ENCODE results near the gene BUB1B.
"Not testable (repeated sequence)": the region's sequence is repeated elsewhere in the genome, so short reads cannot be mapped to it uniquely, and the experiment has no call there.

Gene BUB1B, protein sequence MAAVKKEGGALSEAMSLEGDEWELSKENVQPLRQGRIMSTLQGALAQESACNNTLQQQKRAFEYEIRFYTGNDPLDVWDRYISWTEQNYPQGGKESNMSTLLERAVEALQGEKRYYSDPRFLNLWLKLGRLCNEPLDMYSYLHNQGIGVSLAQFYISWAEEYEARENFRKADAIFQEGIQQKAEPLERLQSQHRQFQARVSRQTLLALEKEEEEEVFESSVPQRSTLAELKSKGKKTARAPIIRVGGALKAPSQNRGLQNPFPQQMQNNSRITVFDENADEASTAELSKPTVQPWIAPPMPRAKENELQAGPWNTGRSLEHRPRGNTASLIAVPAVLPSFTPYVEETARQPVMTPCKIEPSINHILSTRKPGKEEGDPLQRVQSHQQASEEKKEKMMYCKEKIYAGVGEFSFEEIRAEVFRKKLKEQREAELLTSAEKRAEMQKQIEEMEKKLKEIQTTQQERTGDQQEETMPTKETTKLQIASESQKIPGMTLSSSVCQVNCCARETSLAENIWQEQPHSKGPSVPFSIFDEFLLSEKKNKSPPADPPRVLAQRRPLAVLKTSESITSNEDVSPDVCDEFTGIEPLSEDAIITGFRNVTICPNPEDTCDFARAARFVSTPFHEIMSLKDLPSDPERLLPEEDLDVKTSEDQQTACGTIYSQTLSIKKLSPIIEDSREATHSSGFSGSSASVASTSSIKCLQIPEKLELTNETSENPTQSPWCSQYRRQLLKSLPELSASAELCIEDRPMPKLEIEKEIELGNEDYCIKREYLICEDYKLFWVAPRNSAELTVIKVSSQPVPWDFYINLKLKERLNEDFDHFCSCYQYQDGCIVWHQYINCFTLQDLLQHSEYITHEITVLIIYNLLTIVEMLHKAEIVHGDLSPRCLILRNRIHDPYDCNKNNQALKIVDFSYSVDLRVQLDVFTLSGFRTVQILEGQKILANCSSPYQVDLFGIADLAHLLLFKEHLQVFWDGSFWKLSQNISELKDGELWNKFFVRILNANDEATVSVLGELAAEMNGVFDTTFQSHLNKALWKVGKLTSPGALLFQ

DNA sequence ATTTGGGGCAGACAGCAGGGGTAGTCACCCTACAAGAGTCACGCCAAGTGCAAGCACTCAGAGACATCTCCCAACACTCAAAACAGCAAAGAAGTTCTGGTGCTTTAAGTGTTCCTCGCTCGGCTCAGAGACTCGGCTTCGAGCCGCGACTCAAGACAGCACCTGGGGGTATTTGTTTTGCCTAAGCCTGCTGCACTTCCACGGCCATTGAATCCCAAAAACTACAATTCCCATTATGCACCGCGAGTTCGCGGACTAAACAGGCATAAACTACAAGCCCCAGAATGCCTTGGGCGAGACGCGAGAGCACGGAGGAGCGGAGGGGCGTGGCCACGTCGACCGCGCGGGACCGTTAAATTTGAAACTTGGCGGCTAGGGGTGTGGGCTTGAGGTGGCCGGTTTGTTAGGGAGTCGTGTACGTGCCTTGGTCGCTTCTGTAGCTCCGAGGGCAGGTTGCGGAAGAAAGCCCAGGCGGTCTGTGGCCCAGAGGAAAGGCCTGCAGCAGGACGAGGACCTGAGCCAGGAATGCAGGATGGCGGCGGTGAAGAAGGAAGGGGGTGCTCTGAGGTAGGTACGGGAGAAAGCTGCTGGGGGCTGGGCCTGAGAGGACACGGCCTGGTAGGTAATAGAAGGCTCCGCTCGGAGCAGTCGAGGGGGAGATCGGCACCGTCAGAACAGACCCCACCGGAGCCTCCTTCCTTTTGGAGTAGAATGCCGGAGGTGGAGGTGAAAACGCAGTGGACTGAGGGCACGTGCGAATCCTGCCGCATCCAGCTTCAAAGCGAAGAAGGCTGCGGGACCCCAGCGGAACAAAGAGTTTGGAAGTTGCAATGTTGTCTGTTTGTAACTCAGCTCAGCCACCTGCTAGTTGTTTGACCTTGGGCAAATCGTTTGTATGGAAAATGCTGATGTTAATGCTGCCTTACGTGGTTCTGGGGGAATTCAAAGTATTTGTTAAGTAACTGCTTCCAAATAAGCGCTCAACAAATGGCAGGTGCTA is at the start of gene BUB1B:
Gene BUB1B, plus strand, starts transcription at position 381 of the 1,000 bp plus-strand sequence. Its CDS starts 152 bp downstream, at position 533.
- Histone ChIP-seq H3K27me3 (ENCODE audit: control insufficient read depth in 2 of 2, insufficient read depth in 2 of 2, low read length in 2 of 2) (no peaks in the 10 kb centered on the region), H3K9ac (ENCODE audit: low read depth in 1 of 2, low read length in 2 of 2) (peak within 1 kb of the TSS; percentile 38 to 46), H3K27ac (ENCODE audit: low read depth in 2 of 2, low read length in 2 of 2) (no peak within 1 kb of the TSS), H3K36me3 (ENCODE audit: control insufficient read depth in 2 of 2, insufficient read depth in 2 of 2, low read length in 2 of 2) (no peaks in the 10 kb centered on the region), H3K4me1 (ENCODE audit: control insufficient read depth in 2 of 2, insufficient read depth in 2 of 2, low read length in 2 of 2) (peaks cover 5 to 11% of the 10 kb centered on the region in 2 donors), H3K4me3 (ENCODE audit: low read length in 2 of 2) (peak within 1 kb of the TSS; percentile 90 to 93), H3K9me3 (ENCODE audit: control insufficient read depth in 2 of 2, low read length in 2 of 2) (no peaks in the 10 kb centered on the region)

DNA sequence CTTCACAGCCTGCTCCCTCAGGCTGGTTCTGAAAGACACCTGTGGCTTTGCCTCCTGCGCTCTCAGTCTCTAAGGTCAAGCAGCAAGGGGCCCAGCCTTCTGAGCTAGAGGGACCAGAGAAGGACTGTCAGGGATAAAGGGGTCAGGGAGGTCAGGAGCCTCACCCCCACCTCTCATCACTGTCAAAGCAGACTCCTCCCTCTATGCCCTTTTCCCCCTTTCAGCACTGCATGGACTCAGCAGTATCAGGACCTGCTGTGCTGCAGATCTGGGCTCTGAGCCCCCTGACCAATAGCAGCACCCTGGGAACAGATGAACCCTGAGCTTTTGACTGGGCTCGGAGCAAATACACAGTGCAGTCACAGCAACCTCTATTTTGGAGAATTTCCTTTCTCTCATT is 49.0 kb upstream of the BUB1B start:
- Histone ChIP-seq H3K27me3 (ENCODE audit: control insufficient read depth in 2 of 2, insufficient read depth in 2 of 2, low read length in 2 of 2) (no peaks in the 10 kb centered on the region), H3K9me3 (ENCODE audit: control insufficient read depth in 2 of 2, low read length in 2 of 2) (no peaks in the 10 kb centered on the region), H3K4me1 (ENCODE audit: control insufficient read depth in 2 of 2, insufficient read depth in 2 of 2, low read length in 2 of 2) (peaks cover 21 to 29% of the 10 kb centered on the region in 2 donors), H3K27ac (ENCODE audit: low read depth in 2 of 2, low read length in 2 of 2) (no peak overlapping the region), H3K36me3 (ENCODE audit: control insufficient read depth in 2 of 2, insufficient read depth in 2 of 2, low read length in 2 of 2) (no peaks in the 10 kb centered on the region), H3K4me3 (ENCODE audit: low read length in 2 of 2) (no peak overlapping the region), H3K9ac (ENCODE audit: low read depth in 1 of 2, low read length in 2 of 2) (no peak overlapping the region)

DNA sequence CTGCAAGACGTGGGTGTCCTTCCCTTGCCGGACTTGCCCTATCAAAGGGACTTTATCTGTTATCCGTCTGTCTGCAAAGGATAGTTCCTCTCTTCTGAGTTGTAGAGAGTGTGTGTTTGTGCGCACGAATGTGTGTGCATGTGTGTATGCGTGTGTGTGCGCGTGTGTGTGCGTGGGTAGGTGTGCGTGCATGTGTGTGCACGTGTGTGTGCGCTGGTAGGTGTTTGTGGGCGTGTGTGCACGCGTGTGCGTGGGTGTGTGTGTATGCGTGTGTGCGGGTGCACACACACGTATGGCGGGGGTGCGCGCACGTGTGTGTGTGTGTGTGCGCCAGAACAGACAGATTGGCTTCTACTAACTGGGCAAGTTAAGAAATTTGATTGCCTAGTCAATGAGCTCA is 48.1 kb upstream of the BUB1B start:
- no peaks in the 10 kb centered on the region for H3K36me3 ChIP-seq (ENCODE audit: control insufficient read depth in 2 of 2, insufficient read depth in 2 of 2, low read length in 2 of 2)
- no peaks in the 10 kb centered on the region for H3K27me3 ChIP-seq (ENCODE audit: control insufficient read depth in 2 of 2, insufficient read depth in 2 of 2, low read length in 2 of 2)
- H3K9ac ChIP-seq (ENCODE audit: low read depth in 1 of 2, low read length in 2 of 2), result no peak overlapping the region
- no peaks in the 10 kb centered on the region for H3K9me3 ChIP-seq (ENCODE audit: control insufficient read depth in 2 of 2, low read length in 2 of 2)
- peaks cover 12 to 21% of the 10 kb centered on the region in 2 donors for H3K4me1 ChIP-seq (ENCODE audit: control insufficient read depth in 2 of 2, insufficient read depth in 2 of 2, low read length in 2 of 2)
- H3K27ac ChIP-seq (ENCODE audit: low read depth in 2 of 2, low read length in 2 of 2), result no peak overlapping the region
- H3K4me3 ChIP-seq (ENCODE audit: low read length in 2 of 2), result no peak overlapping the region

DNA sequence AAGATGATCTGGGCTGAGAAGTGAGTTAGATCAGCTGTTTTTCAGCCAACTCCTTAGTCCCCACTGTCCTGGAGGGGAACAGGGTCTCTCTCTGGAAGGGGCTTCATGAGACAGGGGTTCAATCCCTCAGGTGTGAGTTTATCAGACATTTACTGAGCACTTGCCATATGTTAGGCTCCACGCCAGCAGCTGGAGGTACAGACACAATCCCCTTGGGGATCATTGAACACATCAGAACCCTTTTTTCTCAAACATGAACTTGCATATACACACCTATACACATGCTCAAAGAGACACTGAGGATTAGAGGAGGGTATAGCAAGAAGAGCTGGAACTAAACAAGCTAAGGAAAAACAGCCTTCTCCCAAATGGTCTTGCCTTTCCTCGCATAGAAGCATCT is 46.7 kb upstream of the BUB1B start:
- Histone ChIP-seq H3K36me3 (ENCODE audit: control insufficient read depth in 2 of 2, insufficient read depth in 2 of 2, low read length in 2 of 2) (no peaks in the 10 kb centered on the region), H3K27ac (ENCODE audit: low read depth in 2 of 2, low read length in 2 of 2) (no peak overlapping the region), H3K9me3 (ENCODE audit: control insufficient read depth in 2 of 2, low read length in 2 of 2) (no peaks in the 10 kb centered on the region), H3K27me3 (ENCODE audit: control insufficient read depth in 2 of 2, insufficient read depth in 2 of 2, low read length in 2 of 2) (no peaks in the 10 kb centered on the region), H3K9ac (ENCODE audit: low read depth in 1 of 2, low read length in 2 of 2) (no peak overlapping the region), H3K4me3 (ENCODE audit: low read length in 2 of 2) (no peak overlapping the region), H3K4me1 (ENCODE audit: control insufficient read depth in 2 of 2, insufficient read depth in 2 of 2, low read length in 2 of 2) (peaks cover 3 to 11% of the 10 kb centered on the region in 2 donors)

DNA sequence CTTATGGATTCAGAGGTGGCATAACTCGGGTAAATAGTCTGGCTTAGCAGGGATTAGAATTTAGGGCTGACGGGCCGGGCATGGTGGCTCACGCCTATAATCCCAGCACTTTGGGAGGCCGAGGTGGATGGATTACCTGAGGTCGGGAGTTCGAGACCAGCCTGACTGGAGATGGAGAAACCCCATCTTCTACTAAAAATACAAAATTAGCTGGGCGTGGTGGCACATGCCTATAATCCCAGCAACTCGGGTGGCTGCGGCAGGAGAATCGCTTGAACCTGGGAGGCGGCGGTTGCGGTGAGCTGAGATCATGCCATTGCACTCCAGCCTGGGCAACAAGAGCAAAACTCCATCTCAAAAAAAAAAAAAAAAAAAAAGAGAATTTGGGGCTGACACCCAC is 45.8 kb upstream of the BUB1B start:
- H3K4me1 ChIP-seq (ENCODE audit: control insufficient read depth in 2 of 2, insufficient read depth in 2 of 2, low read length in 2 of 2); H3K36me3 ChIP-seq (ENCODE audit: control insufficient read depth in 2 of 2, insufficient read depth in 2 of 2, low read length in 2 of 2); H3K9ac ChIP-seq (ENCODE audit: low read depth in 1 of 2, low read length in 2 of 2); H3K27me3 ChIP-seq (ENCODE audit: control insufficient read depth in 2 of 2, insufficient read depth in 2 of 2, low read length in 2 of 2); H3K4me3 ChIP-seq (ENCODE audit: low read length in 2 of 2); H3K9me3 ChIP-seq (ENCODE audit: control insufficient read depth in 2 of 2, low read length in 2 of 2): not testable (repeated sequence)
- peak overlapping the region in 1 of 2 donors; percentile 58 for H3K27ac ChIP-seq (ENCODE audit: low read depth in 2 of 2, low read length in 2 of 2)

DNA sequence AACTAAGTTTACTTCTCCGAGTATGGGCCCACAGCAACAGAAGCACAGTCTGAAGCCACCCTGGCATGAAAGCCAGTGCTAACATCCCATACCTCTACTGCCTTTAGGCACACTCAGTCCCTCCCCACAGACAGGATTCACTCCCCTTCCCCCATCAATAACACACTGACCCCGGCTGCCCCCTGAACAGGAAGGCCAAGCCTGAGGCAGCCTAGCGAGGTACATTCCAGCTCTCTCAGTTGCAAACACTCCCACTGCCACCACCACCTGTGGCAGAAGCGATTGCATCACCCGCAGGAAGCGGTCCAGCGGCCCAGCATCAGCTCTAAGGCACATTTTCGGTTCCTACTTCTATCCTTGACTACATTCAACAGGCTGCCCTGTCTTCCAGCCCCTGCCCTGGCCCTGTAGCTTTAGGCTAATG is 45.2 kb upstream of the BUB1B start:
- Histone ChIP-seq H3K9me3 (ENCODE audit: control insufficient read depth in 2 of 2, low read length in 2 of 2) (no peaks in the 10 kb centered on the region), H3K4me3 (ENCODE audit: low read length in 2 of 2) (no peak overlapping the region)

DNA sequence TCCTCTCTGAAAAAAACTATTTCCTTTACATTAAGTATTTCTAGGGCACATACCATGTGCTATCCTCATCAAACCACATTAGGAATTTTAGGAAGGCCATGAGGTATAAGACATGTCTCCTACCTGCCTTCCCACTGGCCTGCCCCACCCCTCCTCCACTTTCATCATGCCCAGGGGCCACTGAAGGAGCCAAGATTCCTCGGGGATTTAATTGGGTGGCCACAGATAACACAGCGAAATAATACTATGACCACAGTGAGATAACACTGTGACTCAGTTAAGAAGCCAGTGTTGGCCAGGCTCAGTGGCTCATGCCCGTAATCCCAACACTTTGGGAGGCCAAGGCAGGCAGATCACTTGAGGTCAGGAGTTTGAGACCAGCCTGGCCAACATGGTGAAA is 42.4 kb upstream of the BUB1B start:
- H3K4me3 ChIP-seq (ENCODE audit: low read length in 2 of 2), result no peak overlapping the region
- no peaks in the 10 kb centered on the region for H3K27me3 ChIP-seq (ENCODE audit: control insufficient read depth in 2 of 2, insufficient read depth in 2 of 2, low read length in 2 of 2)
- no peak overlapping the region for H3K27ac ChIP-seq (ENCODE audit: low read depth in 2 of 2, low read length in 2 of 2)
- no peaks in the 10 kb centered on the region for H3K9me3 ChIP-seq (ENCODE audit: control insufficient read depth in 2 of 2, low read length in 2 of 2)
- no peaks in the 10 kb centered on the region for H3K36me3 ChIP-seq (ENCODE audit: control insufficient read depth in 2 of 2, insufficient read depth in 2 of 2, low read length in 2 of 2)
- H3K4me1 ChIP-seq (ENCODE audit: control insufficient read depth in 2 of 2, insufficient read depth in 2 of 2, low read length in 2 of 2), result peaks cover 0 to 7% of the 10 kb centered on the region in 2 donors
- H3K9ac ChIP-seq (ENCODE audit: low read depth in 1 of 2, low read length in 2 of 2), result no peak overlapping the region

More for the DNA sequence above, 45.2 kb upstream of the BUB1B start:
- H3K9ac ChIP-seq (ENCODE audit: low read depth in 1 of 2, low read length in 2 of 2), result peak overlapping the region in 1 of 2 donors; percentile 26
- H3K27me3 ChIP-seq (ENCODE audit: control insufficient read depth in 2 of 2, insufficient read depth in 2 of 2, low read length in 2 of 2), result no peaks in the 10 kb centered on the region
- H3K36me3 ChIP-seq (ENCODE audit: control insufficient read depth in 2 of 2, insufficient read depth in 2 of 2, low read length in 2 of 2), result no peaks in the 10 kb centered on the region
- peak overlapping the region in 1 of 2 donors; percentile 58 for H3K27ac ChIP-seq (ENCODE audit: low read depth in 2 of 2, low read length in 2 of 2)
- H3K4me1 ChIP-seq (ENCODE audit: control insufficient read depth in 2 of 2, insufficient read depth in 2 of 2, low read length in 2 of 2), result peaks cover 0 to 7% of the 10 kb centered on the region in 2 donors

DNA sequence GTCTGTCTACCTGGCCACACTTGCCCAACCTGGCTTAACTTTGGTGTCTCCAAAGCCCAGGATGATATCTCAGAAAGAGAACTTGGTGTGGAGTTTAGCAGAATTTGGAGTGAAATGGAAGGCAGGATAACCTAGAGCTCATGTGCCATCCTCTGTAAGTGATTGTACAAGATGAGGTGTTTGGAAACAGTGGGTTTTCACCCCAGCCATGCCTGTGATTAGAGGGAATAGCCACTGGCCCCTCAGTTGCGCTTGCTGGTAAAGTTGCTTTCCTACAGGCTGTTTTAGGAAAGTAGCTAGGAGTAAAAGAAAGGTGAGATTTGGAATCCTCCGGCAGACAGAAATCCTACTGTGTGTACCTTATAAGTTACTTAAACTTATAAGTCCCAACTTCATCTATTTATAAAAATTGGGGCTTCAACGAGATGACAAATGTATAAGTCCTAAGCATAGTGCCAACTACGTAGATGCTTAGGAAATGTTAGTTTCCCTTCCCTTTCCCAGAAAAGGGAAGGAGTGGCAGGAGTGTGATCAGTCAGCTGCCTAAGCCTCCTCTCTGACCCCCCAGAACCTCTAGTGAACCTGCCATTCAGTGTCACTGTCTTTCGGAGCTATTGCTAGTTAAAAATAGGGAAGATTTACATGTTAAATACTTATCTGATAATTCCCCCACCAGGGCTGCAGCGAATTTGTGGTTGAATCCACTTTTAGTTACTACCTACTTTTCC is 38.8 kb upstream of the BUB1B start:
- Histone ChIP-seq H3K4me3 (ENCODE audit: low read length in 2 of 2) (no peak overlapping the region), H3K27ac (ENCODE audit: low read depth in 2 of 2, low read length in 2 of 2) (no peak overlapping the region), H3K9me3 (ENCODE audit: control insufficient read depth in 2 of 2, low read length in 2 of 2) (no peaks in the 10 kb centered on the region), H3K9ac (ENCODE audit: low read depth in 1 of 2, low read length in 2 of 2) (no peak overlapping the region), H3K27me3 (ENCODE audit: control insufficient read depth in 2 of 2, insufficient read depth in 2 of 2, low read length in 2 of 2) (no peaks in the 10 kb centered on the region), H3K36me3 (ENCODE audit: control insufficient read depth in 2 of 2, insufficient read depth in 2 of 2, low read length in 2 of 2) (no peaks in the 10 kb centered on the region), H3K4me1 (ENCODE audit: control insufficient read depth in 2 of 2, insufficient read depth in 2 of 2, low read length in 2 of 2) (no peaks in the 10 kb centered on the region)

DNA sequence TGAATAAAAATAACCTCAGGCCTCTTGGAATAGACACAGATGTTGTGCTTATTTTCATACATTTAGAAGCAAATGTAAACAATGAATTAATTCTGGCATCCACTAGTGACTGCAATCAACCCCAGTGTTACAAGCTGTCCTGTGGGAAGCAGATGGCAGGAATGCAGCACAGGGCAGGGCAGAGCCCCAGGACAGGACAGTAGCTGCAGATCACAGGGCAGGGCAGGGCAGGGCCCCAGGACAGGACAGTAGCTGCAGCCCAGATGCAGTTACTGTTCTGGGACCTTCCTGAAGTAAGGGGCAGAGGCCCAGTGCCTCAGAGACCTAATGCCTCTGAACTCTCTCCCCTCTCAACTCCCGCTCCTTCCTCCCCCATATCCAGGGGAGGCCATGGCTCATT is 37.9 kb upstream of the BUB1B start:
- H3K9ac ChIP-seq (ENCODE audit: low read depth in 1 of 2, low read length in 2 of 2); H3K27ac ChIP-seq (ENCODE audit: low read depth in 2 of 2, low read length in 2 of 2); H3K4me3 ChIP-seq (ENCODE audit: low read length in 2 of 2); H3K36me3 ChIP-seq (ENCODE audit: control insufficient read depth in 2 of 2, insufficient read depth in 2 of 2, low read length in 2 of 2); H3K4me1 ChIP-seq (ENCODE audit: control insufficient read depth in 2 of 2, insufficient read depth in 2 of 2, low read length in 2 of 2); H3K27me3 ChIP-seq (ENCODE audit: control insufficient read depth in 2 of 2, insufficient read depth in 2 of 2, low read length in 2 of 2); H3K9me3 ChIP-seq (ENCODE audit: control insufficient read depth in 2 of 2, low read length in 2 of 2): not testable (repeated sequence)
